NCI-H1694 (cell line): Measurements from ENCODE around the gene FOXN4.
"Not testable (repeated sequence)": the region's sequence is repeated elsewhere in the genome, so short reads cannot be mapped to it uniquely, and the experiment has no call there.

Experiments used
- DNase-seq: peaks from one replicate; lab custom pipeline; 2025; lab: John Stamatoyannopoulos, UW

FOXN4 gene, protein sequence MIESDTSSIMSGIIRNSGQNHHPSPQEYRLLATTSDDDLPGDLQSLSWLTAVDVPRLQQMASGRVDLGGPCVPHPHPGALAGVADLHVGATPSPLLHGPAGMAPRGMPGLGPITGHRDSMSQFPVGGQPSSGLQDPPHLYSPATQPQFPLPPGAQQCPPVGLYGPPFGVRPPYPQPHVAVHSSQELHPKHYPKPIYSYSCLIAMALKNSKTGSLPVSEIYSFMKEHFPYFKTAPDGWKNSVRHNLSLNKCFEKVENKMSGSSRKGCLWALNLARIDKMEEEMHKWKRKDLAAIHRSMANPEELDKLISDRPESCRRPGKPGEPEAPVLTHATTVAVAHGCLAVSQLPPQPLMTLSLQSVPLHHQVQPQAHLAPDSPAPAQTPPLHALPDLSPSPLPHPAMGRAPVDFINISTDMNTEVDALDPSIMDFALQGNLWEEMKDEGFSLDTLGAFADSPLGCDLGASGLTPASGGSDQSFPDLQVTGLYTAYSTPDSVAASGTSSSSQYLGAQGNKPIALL

GRCh38 chr12:109308534-109309380, at the start of gene FOXN4:
Gene FOXN4 (minus strand): TSS chr12:109309284. CDS start chr12:109308321, 963 bp downstream.
- no peak for DNase-seq

- DNase-seq: no peak
Observed at GRCh38 chr12:109358154-109358869, 49.2 kb upstream of the FOXN4 start.

- DNase-seq: no peak
Observed at GRCh38 chr12:109357032-109357431, 47.9 kb upstream of the FOXN4 start.

DNA sequence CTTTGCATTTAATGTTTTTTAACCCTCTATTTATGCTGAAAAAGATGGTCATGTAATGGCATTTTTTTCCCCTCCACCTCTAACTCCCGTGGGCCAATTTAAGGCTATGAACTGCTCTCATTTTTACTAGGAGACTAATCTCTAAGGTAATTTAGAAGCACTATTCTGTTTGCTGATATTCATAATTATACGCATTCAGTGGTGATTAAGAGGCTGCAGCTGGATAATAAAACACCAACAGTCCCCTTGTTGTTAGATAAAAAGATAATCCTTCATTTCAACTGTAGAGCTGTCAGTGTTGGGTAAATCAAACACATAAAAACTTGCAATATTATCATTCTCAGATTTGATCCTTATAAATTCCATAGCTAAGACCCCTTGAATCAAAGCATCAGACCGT, 47.5 kb upstream of the FOXN4 start:
- DNase-seq: no peak

GRCh38 chr12:109352184-109352583, 43.1 kb upstream of the FOXN4 start:
- no peak for DNase-seq

GRCh38 chr12:109347589-109347988, 38.5 kb upstream of the FOXN4 start, which contains the start of gene MYO1H:
Gene MYO1H (plus strand): TSS chr12:109347900. CDS start chr12:109347961, 61 bp downstream.
- no peak for DNase-seq

GRCh38 chr12:109346920-109347319, 37.8 kb upstream of the FOXN4 start:
- no peak for DNase-seq

GRCh38 chr12:109345428-109345827, 36.3 kb upstream of the FOXN4 start:
- DNase-seq: no peak

GRCh38 chr12:109343677-109344076, 34.6 kb upstream of the FOXN4 start:
- no peak for DNase-seq

GRCh38 chr12:109336593-109336992, 27.5 kb upstream of the FOXN4 start:
- DNase-seq: no peak

GRCh38 chr12:109334887-109335286, 25.8 kb upstream of the FOXN4 start:
- DNase-seq: no peak

DNA sequence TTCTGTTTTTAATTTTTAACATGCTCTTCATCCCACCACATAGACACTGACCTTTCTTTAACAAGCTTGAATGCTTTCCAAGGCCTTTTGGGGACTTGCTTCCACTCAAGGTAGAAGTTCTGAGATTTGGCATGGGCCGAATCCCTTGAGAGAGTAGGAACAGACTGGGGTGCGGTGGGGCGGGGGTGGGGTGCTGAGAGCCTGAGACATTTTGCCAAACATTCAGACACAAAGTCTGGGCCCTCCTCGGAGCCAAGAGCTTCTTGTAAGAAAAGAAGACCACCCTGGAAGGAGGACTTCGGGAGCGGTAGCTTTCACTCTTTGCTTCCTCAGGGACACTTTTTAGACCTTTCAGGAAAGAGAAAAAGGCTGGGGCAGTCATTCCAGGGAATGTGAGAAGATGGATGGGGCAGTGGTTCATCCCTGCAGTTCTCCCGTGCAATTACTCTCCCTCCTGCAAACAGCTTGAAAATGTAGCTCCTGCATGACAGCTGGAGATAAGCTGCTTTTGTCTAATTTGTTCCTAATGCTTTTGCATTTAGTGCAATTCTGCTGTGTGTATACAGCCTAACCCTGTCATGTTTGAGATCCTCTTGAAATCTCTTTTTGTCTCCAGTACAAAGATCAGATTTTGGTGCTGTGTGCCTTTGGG, 22.3 kb upstream of the FOXN4 start:
- DNase-seq: no peak

GRCh38 chr12:109330282-109331230, 21.5 kb upstream of the FOXN4 start:
- no peak for DNase-seq

- no peak for DNase-seq
Observed at GRCh38 chr12:109329686-109330085, 20.6 kb upstream of the FOXN4 start.

DNA sequence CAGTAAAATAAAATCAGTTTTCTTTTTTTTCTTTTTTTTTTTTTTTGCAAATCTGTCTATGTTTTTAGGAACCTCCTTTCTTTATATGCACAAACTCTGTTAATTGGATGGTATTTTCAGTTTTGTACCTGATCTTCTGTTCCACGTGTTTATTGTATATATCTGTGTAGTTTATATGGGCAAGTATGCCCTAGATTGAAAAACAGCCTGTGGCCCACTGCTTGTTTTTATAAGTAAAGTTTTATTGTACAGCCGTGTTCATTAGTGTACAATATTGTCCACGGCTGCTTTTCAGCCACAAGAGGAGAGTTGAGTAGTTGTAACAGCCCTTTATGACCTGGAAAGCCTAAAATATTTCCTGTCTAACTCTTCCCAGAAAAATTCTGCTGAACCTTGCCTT, 19.9 kb upstream of the FOXN4 start:
- DNase-seq: no peak

GRCh38 chr12:109321294-109321693, 12.2 kb upstream of the FOXN4 start:
- not testable (repeated sequence) for DNase-seq

- DNase-seq: no peak
Observed at GRCh38 chr12:109310247-109311125, 1.4 kb upstream of the FOXN4 start.

- no peak for DNase-seq
Observed at GRCh38 chr12:109309381-109310246, 530 bp upstream of the FOXN4 start.
